Esophagus squamous epithelium (tissue), 4 donors: ENCODE data around the gene STAT3.
A peak's percentile ranks its signal among the peaks of the same experiment; 100 is the strongest.

Source experiments
- POLR2A ChIP-seq, 4 donors: fragments of 450-650 bp; IDR thresholded peaks; one replicate each; pipeline ENCODE4 v1.6.1; 2017; ENCODE audit warnings: antibody characterized with exemption in 4 of 4, mild to moderate bottlenecking in 4 of 4, moderate library complexity in 3 of 4
- TF ChIP-seq, protein P1 (sequence below), 6 experiments: fragments of 450-650 bp in 4 of 6; fragments of 200-600 bp in 2 of 6; sonication (generic) in 2 of 6; IDR thresholded peaks; one replicate each; pipeline ENCODE4 v1.5.1; 2016 to 2019; ENCODE audit warnings: antibody characterized with exemption in 6 of 6, mild to moderate bottlenecking in 4 of 6, moderate library complexity in 4 of 6

DNA sequence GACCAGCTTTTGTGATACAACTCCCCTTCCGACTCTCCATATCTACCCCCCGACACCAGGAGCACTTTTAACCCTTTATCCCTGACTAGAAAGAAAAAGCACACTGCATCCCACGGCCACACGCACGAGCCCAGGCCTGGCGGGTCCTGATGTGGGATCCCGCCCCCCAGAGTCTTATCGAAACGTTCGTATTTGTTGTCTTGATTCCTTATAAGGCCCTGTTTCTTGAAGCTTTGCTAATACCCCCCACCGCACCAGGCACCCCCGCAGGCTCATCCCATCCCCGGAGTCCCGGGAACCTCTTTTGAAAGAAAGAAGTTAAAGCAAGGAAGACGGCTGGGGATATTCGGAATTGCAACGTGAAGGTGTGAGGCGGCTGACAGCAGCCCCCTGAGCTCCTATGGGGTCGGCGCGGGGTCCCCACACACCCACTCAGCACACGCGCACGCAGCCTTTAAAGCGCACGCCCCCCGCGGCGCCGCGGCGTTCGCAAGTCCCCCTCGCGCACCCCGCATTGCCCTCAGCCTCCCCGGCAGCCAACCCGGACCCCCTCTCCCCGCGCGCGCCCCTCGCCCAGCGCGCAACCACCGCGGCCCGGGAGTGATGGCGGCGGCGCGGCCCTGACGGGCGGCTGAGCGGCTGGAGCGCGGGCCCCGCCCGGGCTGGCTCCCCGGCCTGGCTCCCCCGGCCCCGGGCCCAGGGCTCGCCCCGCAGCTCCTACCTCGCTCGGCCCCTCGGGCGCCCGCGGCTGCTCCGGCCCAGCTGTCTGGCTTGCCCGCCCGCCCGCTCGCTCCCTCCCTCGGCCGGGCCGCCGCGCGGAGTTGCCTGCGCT is 112.5 kb downstream of the STAT3 start:
- TF ChIP-seq, protein P1, sequence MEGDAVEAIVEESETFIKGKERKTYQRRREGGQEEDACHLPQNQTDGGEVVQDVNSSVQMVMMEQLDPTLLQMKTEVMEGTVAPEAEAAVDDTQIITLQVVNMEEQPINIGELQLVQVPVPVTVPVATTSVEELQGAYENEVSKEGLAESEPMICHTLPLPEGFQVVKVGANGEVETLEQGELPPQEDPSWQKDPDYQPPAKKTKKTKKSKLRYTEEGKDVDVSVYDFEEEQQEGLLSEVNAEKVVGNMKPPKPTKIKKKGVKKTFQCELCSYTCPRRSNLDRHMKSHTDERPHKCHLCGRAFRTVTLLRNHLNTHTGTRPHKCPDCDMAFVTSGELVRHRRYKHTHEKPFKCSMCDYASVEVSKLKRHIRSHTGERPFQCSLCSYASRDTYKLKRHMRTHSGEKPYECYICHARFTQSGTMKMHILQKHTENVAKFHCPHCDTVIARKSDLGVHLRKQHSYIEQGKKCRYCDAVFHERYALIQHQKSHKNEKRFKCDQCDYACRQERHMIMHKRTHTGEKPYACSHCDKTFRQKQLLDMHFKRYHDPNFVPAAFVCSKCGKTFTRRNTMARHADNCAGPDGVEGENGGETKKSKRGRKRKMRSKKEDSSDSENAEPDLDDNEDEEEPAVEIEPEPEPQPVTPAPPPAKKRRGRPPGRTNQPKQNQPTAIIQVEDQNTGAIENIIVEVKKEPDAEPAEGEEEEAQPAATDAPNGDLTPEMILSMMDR (IDR thresholded peaks at IDR 0.05) = no peak
- peak in 1 of 4 donors; percentile 75 for TF ChIP-seq POLR2A (IDR thresholded peaks at IDR 0.05)
